Measurements from ENCODE around the gene FADS1. TPM values are rescaled to one million over a fixed set of nuclear protein-coding genes. Genes with fewer than 3 reads are reported as not detected.

The FADS1 gene
- total RNA-seq, 4 donors from 2014 or later = 2.1 to 8.3 (median 7.1) TPM

DNA sequence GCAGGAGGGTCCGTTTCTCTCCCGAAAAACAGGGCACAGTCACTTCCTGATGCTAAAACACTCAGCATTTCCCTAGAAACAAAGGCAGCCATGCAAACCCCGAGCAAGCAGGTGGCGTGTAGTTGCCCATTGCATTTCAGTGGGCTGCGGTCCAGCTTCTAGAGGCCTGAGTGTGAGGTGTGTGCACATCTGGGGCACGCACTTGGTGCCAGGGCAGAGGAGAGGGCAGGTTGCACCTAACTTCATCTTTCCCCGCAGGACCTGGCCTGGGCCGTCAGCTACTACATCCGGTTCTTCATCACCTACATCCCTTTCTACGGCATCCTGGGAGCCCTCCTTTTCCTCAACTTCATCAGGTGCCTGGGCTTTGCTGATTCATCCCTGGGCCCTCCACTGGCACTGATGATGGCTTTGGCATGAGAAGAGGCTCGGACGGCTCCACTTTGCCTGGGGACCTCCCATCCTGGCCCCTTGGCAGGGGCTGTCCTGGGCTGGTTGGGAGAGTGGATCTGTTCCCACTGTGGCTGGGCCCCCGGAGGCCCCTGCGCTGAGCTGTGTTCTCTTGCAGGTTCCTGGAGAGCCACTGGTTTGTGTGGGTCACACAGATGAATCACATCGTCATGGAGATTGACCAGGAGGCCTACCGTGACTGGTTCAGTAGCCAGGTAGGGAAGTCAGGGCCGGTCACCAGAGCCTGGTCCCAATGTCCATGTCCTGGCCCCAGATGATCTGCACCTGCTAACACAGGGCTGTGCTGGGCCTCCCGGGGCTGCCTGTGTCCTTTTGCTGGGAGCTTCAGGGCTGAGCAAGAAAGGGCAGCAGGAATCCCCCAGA, 46.1 kb upstream of the FADS1 start:
- H3K36me3 ChIP-seq = peaks cover 0 to 46% (median 0%) of the 10 kb centered on the region in 3 donors
- intact Hi-C loops (cut with DNase I) = no loop called here
- no peak for DNase-seq

DNA sequence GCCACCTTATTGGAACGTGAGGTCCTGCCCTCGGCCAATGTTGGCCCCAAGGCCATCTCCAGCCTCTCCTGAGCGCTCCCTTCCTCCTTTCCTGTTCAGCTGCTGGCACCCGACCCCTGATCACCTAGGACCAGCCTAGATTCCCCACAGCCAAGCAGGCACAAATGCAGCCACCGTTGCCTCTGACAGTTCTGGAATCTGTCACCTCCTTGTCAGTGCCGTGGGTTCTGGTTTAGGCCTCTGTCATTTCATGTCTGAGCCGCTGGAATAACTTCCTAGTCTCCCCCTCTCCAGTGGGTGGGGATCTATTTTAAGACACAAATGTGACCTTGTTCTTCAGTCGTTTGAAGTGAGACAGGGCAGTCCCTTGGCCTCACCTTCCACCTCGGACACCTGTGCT, 44.8 kb upstream of the FADS1 start:
- Histone ChIP-seq H3K4me1 (peaks cover 0 to 12% (median 0%) of the 10 kb centered on the region in 3 donors), H3K4me3 (no peak overlapping the region), H3K27ac (no peak overlapping the region), H3K36me3 (peaks cover 0 to 57% (median 0%) of the 10 kb centered on the region in 3 donors), H3K9me3 (no peaks in the 10 kb centered on the region), H3K27me3 (no peaks in the 10 kb centered on the region)
- TF ChIP-seq, protein P1, sequence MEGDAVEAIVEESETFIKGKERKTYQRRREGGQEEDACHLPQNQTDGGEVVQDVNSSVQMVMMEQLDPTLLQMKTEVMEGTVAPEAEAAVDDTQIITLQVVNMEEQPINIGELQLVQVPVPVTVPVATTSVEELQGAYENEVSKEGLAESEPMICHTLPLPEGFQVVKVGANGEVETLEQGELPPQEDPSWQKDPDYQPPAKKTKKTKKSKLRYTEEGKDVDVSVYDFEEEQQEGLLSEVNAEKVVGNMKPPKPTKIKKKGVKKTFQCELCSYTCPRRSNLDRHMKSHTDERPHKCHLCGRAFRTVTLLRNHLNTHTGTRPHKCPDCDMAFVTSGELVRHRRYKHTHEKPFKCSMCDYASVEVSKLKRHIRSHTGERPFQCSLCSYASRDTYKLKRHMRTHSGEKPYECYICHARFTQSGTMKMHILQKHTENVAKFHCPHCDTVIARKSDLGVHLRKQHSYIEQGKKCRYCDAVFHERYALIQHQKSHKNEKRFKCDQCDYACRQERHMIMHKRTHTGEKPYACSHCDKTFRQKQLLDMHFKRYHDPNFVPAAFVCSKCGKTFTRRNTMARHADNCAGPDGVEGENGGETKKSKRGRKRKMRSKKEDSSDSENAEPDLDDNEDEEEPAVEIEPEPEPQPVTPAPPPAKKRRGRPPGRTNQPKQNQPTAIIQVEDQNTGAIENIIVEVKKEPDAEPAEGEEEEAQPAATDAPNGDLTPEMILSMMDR (IDR thresholded peaks at IDR 0.05) = no peak
- TF ChIP-seq POLR2A (IDR thresholded peaks at IDR 0.05) = no peak
- intact Hi-C loops (cut with DNase I) = no loop called here
- no peak for DNase-seq
- WGBS, 2 donors = 68 to 79% methylated on average over 6 to 9 of the region's 9 CpGs

More for the DNA sequence above, 46.1 kb upstream of the FADS1 start:
- 79 to 99% methylated on average over 8 to 13 of the region's 18 CpGs for WGBS, 2 donors
- Histone ChIP-seq H3K9me3 (no peaks in the 10 kb centered on the region), H3K27me3 (no peaks in the 10 kb centered on the region), H3K27ac (no peak overlapping the region), H3K4me3 (no peak overlapping the region), H3K4me1 (peaks cover 0 to 13% (median 0%) of the 10 kb centered on the region in 3 donors)
- no peak for TF ChIP-seq POLR2A (IDR thresholded peaks at IDR 0.05)
- TF ChIP-seq, protein P1 (IDR thresholded peaks at IDR 0.05) = no peak

DNA sequence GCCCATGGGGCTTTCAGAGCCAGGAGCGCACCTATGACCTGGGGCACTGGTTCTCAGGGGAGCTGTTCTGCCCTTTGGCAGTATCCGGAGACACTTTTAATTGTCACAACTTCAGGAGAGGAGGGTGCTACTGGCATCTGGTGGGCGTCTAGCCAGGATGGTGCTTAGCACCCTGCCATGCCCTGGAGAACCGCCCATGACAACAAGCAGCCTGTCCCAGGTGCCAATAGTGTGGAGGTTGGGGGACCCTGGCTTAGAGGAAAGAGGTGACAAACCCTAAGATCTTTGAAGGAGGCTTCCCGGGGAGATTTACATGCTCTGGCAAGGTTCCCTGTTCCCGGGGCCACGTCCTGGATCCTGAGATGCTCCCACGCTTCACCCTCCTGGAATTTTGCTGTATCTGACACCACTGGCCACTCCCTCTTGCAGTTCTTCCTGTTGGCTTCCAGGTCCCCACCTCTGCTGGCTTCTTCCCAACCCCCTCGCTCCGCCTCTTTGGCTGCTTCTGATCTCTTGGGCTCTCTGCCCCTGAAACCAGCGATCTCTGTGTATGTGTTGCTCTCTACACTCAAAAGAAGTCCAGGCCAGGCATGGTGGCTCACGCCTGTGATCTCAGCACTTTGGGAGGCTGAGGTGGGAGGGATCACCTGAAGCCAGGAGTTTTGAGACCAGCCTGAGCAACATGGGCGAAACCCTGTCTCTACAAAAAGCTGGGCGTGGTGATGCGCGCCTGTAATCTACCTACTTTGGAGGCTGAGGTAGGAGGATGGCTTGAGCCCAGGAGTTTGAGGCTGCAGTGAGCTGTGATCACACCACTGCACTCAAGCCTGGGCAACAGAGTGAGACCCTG, 43.5 kb upstream of the FADS1 start:
- DNase-seq = no peak

DNA sequence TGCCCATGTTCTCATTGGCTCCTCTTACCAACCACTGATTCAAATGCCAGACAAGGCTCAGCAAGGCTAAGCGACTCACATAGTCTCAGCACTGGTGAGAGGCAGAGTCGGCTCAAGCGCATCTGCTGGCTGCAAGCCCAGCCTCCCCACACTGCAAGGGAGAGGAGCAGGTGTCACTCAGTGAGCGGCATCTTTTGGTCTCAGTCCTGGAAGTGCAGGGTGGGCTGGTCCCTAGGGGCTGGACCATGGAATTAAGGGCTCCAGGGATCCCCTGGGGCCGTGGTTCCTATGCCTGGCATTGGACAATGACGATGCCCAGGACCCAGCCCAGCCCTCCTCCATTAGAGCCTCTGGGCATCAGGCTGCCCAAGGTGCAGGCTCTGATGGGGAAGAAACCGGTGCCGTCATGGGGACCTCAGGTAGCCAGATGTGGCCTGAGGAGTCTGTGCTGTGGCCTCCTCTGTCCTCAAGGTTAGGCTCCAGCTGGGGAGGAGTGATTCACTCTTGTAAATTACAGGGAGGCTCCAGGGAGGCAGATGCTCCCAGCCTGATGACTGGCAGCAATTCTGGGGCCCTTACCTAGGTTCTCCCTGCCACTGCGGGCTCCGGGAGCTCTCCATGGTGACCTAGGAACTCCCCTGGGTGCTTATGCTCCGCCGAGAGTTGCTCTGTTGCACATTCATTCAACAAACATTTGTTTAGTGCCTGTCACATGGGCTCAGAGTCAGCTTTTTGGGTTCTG, 39.3 kb upstream of the FADS1 start:
- TF ChIP-seq, protein P1 (IDR thresholded peaks at IDR 0.05) = no peak
- TF ChIP-seq POLR2A (IDR thresholded peaks at IDR 0.05) = no peak
- no peak for DNase-seq
- intact Hi-C loops (cut with DNase I) = no loop called here
- Histone ChIP-seq H3K4me1 (peaks cover 0 to 8% (median 0%) of the 10 kb centered on the region in 3 donors), H3K27ac (no peak overlapping the region), H3K4me3 (no peak overlapping the region), H3K27me3 (no peaks in the 10 kb centered on the region), H3K36me3 (peaks cover 0 to 43% (median 0%) of the 10 kb centered on the region in 3 donors), H3K9me3 (no peaks in the 10 kb centered on the region)
- 79% methylated on average over 7 of the region's 12 CpGs; no CpG with 5 or more reads in 1 of the 2 donors for WGBS, 2 donors

More for the DNA sequence above, 43.5 kb upstream of the FADS1 start:
- H3K4me1 ChIP-seq = peaks cover 0 to 8% (median 0%) of the 10 kb centered on the region in 3 donors
- 37 to 70% methylated on average over 11 to 12 of the region's 16 CpGs for WGBS, 2 donors
- no peaks in the 10 kb centered on the region for H3K27me3 ChIP-seq
- intact Hi-C loops (cut with DNase I) = no loop called here
- no peak overlapping the region for H3K27ac ChIP-seq
- TF ChIP-seq, protein P1 (IDR thresholded peaks at IDR 0.05) = no peak
- no peak for TF ChIP-seq POLR2A (IDR thresholded peaks at IDR 0.05)
- no peaks in the 10 kb centered on the region for H3K9me3 ChIP-seq
- H3K4me3 ChIP-seq = no peak overlapping the region
- H3K36me3 ChIP-seq = peaks cover 0 to 49% (median 0%) of the 10 kb centered on the region in 3 donors

Data from esophagus squamous epithelium (tissue), 5 donors.